H9 (cell line): Measurements from ENCODE around the gene CCDC33. TPM values are rescaled to one million over a fixed set of nuclear protein-coding genes. Genes with fewer than 3 reads are reported as not detected.

Source experiments
- DNase-seq: peaks from one replicate; pipeline ENCODE4 v3.0.0-alpha.2; 2017
- H2AFZ ChIP-seq: one replicate; pipeline ENCODE4 v1.6.1; 2013; ENCODE audit warnings: mild to moderate bottlenecking, low read length, control low read depth, moderate library complexity
- H2AK5ac ChIP-seq: 2 replicates; pipeline ENCODE4 v1.6.1; 2013; ENCODE audit warnings: low read length, control low read depth, mixed read lengths; ENCODE audit not compliant: insufficient read length
- H2BK120ac ChIP-seq: one replicate; pipeline ENCODE4 v1.6.1; 2013; ENCODE audit warnings: low read depth, mild to moderate bottlenecking, low read length, control low read depth, inconsistent platforms; ENCODE audit not compliant: poor library complexity, severe bottlenecking
- H2BK12ac ChIP-seq: 2 replicates; pipeline ENCODE4 v1.6.1; 2013; ENCODE audit warnings: low read length, control low read depth, mixed read lengths, low read depth; ENCODE audit not compliant: insufficient read length
- H2BK15ac ChIP-seq: 2 replicates; pipeline ENCODE4 v1.6.1; 2013; ENCODE audit warnings: low read depth, low read length, control low read depth
- H2BK20ac ChIP-seq: one replicate; pipeline ENCODE4 v1.6.1; 2013; ENCODE audit warnings: low read depth, mild to moderate bottlenecking, low read length, control low read depth, inconsistent platforms; ENCODE audit not compliant: poor library complexity, severe bottlenecking
- H2BK5ac ChIP-seq: 2 replicates; pipeline ENCODE4 v1.6.1; 2013; ENCODE audit warnings: low read length, control low read depth, mixed read lengths; ENCODE audit not compliant: insufficient read length
- H3K14ac ChIP-seq: 2 replicates; pipeline ENCODE4 v1.6.1; 2013; ENCODE audit warnings: low read length, control low read depth; ENCODE audit not compliant: insufficient read depth
- H3K18ac ChIP-seq: 2 replicates; pipeline ENCODE4 v1.6.1; 2013; ENCODE audit warnings: low read depth, mild to moderate bottlenecking, mixed read lengths, low read length, control low read depth; ENCODE audit not compliant: insufficient read length
- H3K23ac ChIP-seq: 2 replicates; pipeline ENCODE4 v1.6.1; 2013; ENCODE audit warnings: low read length, control low read depth, mixed read lengths, low read depth; ENCODE audit not compliant: insufficient read length
- H3K23me2 ChIP-seq: 2 replicates; pipeline ENCODE4 v1.6.1; 2013; ENCODE audit warnings: low read depth, mild to moderate bottlenecking, mixed read lengths, low read length, control low read depth; ENCODE audit not compliant: insufficient read length, poor library complexity, severe bottlenecking
- H3K27ac ChIP-seq: 2 replicates; pipeline ENCODE4 v1.5.1; 2013; ENCODE audit warnings: low read length, control low read depth, mixed read lengths, low read depth; ENCODE audit not compliant: insufficient read length
- H3K27me3 ChIP-seq: 2 replicates; pipeline ENCODE4 v1.6.1; 2013; ENCODE audit warnings: low read length, control low read depth, inconsistent platforms; ENCODE audit not compliant: insufficient read depth
- H3K4ac ChIP-seq: 2 replicates; pipeline ENCODE4 v1.6.1; 2013; ENCODE audit warnings: low read depth, mild to moderate bottlenecking, control low read depth, inconsistent platforms, low read length, moderate library complexity
- H3K4me1 ChIP-seq: 2 replicates; pipeline ENCODE4 v1.6.1; 2013; ENCODE audit warnings: low read length, control low read depth, inconsistent platforms; ENCODE audit not compliant: insufficient read depth
- H3K4me2 ChIP-seq: 2 replicates; pipeline ENCODE4 v1.6.1; 2013; ENCODE audit warnings: low read length, control low read depth, mixed read lengths; ENCODE audit not compliant: insufficient read length, insufficient read depth
- H3K56ac ChIP-seq: 2 replicates; pipeline ENCODE4 v1.6.1; 2013; ENCODE audit warnings: low read depth, mild to moderate bottlenecking, mixed read lengths, low read length, control low read depth; ENCODE audit not compliant: insufficient read length
- H3K79me1 ChIP-seq: 2 replicates; pipeline ENCODE4 v1.6.1; 2013; ENCODE audit warnings: low read depth, mild to moderate bottlenecking, moderate library complexity, low read length, control low read depth, inconsistent platforms; ENCODE audit not compliant: insufficient read depth, poor library complexity, severe bottlenecking
- H3K79me2 ChIP-seq: 2 replicates; pipeline ENCODE4 v1.6.1; 2013; ENCODE audit warnings: low read length, control low read depth, inconsistent platforms; ENCODE audit not compliant: insufficient read depth
- H3K9ac ChIP-seq: 2 replicates; pipeline ENCODE4 v1.6.1; 2013; ENCODE audit warnings: low read length, control low read depth, mixed read lengths; ENCODE audit not compliant: insufficient read length; ENCODE audit errors: extremely low read depth
- H3K9me3 ChIP-seq: one replicate; pipeline ENCODE4 v1.6.1; 2013; ENCODE audit warnings: low read depth, low read length, inconsistent platforms; ENCODE audit not compliant: control insufficient read depth
- H3T11ph ChIP-seq: one replicate; pipeline ENCODE4 v1.6.1; 2013; ENCODE audit warnings: mild to moderate bottlenecking, low read length, control low read depth, inconsistent platforms
- H4K20me1 ChIP-seq: one replicate; pipeline ENCODE4 v1.6.1; 2013; ENCODE audit not compliant: control insufficient read depth, insufficient read length, insufficient read depth
- H4K5ac ChIP-seq: 2 replicates; pipeline ENCODE4 v1.6.1; 2013; ENCODE audit warnings: low read depth, mild to moderate bottlenecking, mixed read lengths, low read length, control low read depth; ENCODE audit not compliant: insufficient read length
- H4K8ac ChIP-seq: replicated peaks from 2 replicates; pipeline ENCODE4 v1.6.1; 2013; ENCODE audit warnings: low read length, control low read depth, mixed read lengths, low read depth; ENCODE audit not compliant: insufficient read length
- H4K91ac ChIP-seq: 2 replicates; pipeline ENCODE4 v1.6.1; 2013; ENCODE audit warnings: low read depth, mild to moderate bottlenecking, moderate library complexity, mixed read lengths, low read length, control low read depth; ENCODE audit not compliant: insufficient read length
- H3K27ac Mint-ChIP-seq, 3 experiments: 2 replicates in 2 of 3; 3 replicates in 1 of 3; pipeline ENCODE4 v1.8.0; 2020 to 2021; ENCODE audit warnings: mixed read lengths in 3 of 3, mild to moderate bottlenecking in 1 of 3, moderate library complexity in 1 of 3
- H3K27me3 Mint-ChIP-seq: 2 replicates; pipeline ENCODE4 v1.8.0; 2021; ENCODE audit warnings: low read depth, mild to moderate bottlenecking, moderate library complexity, mixed read lengths
- H3K36me3 Mint-ChIP-seq, 3 experiments: 2 replicates in 2 of 3; 3 replicates in 1 of 3; pipeline ENCODE4 v1.8.0; 2020 to 2021; ENCODE audit warnings: low read depth in 3 of 3, mixed read lengths in 3 of 3; ENCODE audit not compliant: insufficient read depth in 1 of 3
- H3K4me1 Mint-ChIP-seq, 2 experiments: 2 replicates each; pipeline ENCODE4 v1.8.0; 2020; ENCODE audit warnings: mixed read lengths in 2 of 2
- H3K4me3 Mint-ChIP-seq, 2 experiments: 2 replicates in 1 of 2; 3 replicates in 1 of 2; pipeline ENCODE4 v1.8.0; 2020 to 2021; ENCODE audit warnings: mild to moderate bottlenecking in 2 of 2, mixed read lengths in 2 of 2, moderate library complexity in 1 of 2
- H3K9me3 Mint-ChIP-seq, 2 experiments: 2 replicates in 1 of 2; 3 replicates in 1 of 2; pipeline ENCODE4 v1.8.0; 2020; ENCODE audit warnings: mild to moderate bottlenecking in 2 of 2, mixed read lengths in 2 of 2, moderate library complexity in 1 of 2
- WGBS: extraction: QIAGEN DNeasy Blood & Tissue Kit; methylation state at CpG from one replicate; pipeline ENCODE4 v1.1.7; 2013; ENCODE audit warnings: missing lambda C conversion rate, low lambda C conversion rate, mixed read lengths; ENCODE audit not compliant: insufficient read length; ENCODE audit errors: extremely low coverage; 5-methylcytosine and 5-hydroxymethylcytosine counted together
- total RNA-seq: library from RNA; stranded (reverse); gene quantifications from 2 replicates; pipeline ENCODE4 v1.2.1, GENCODE V29; 2021
- TF ChIP-seq, protein P1 (sequence below): fragments of 200-600 bp; sonication (generic); conservative IDR thresholded peaks from 3 replicates; pipeline ENCODE4 v1.8.0; 2021; ENCODE audit warnings: antibody characterized with exemption, mild to moderate bottlenecking

CCDC33 gene
- total RNA-seq, 1 experiment from 2014 or later, result 4.6 TPM

DNA sequence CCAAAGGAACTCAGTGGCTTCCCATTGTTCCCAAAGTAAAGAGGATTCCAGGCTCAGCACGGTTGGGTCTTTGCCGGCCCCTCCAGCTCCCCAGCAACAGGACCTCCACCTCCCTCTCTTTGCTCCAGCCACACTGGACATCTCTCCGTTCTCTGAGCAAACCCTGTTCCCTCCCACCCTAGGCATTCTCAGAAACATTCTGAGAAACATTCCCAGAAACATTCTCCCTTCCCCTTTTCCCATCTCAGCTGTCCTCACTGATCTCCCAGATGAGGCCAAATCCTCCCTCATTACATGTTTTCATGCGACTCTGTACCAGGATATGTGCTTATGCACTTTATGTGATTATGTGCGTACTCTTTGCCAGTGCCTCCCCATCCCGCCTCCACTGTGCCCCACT, 14.1 kb downstream of the CCDC33 start:
- Histone ChIP-seq H4K20me1 (no peaks in the 10 kb centered on the region), H2BK12ac (no peak overlapping the region), H2AFZ (no peak overlapping the region), H2AK5ac (no peak overlapping the region), H2BK5ac (no peak overlapping the region), H3K27me3 (no peaks in the 10 kb centered on the region), H4K91ac (no peak overlapping the region), H3K79me2 (no peaks in the 10 kb centered on the region), H3K4me1 (no peaks in the 10 kb centered on the region; the same call in 1 of the 2 replicates), H3K9me3 (no peaks in the 10 kb centered on the region), H4K8ac (no peak overlapping the region), H3K4ac (no peak overlapping the region), H3K14ac (no peak overlapping the region), H3K23me2 (peaks cover 2% of the 10 kb centered on the region), H3K79me1 (no peaks in the 10 kb centered on the region), H2BK120ac (no peak overlapping the region), H3K56ac (no peak overlapping the region), H3K18ac (no peak overlapping the region), H4K5ac (no peak overlapping the region), H3K23ac (no peak overlapping the region), H3K27ac (no peak overlapping the region), H3K9ac (no peak overlapping the region), H3T11ph (no peak overlapping the region), H2BK15ac (no peak overlapping the region), H2BK20ac (no peak overlapping the region), H3K4me2 (no peak overlapping the region)
- TF ChIP-seq, protein P1, sequence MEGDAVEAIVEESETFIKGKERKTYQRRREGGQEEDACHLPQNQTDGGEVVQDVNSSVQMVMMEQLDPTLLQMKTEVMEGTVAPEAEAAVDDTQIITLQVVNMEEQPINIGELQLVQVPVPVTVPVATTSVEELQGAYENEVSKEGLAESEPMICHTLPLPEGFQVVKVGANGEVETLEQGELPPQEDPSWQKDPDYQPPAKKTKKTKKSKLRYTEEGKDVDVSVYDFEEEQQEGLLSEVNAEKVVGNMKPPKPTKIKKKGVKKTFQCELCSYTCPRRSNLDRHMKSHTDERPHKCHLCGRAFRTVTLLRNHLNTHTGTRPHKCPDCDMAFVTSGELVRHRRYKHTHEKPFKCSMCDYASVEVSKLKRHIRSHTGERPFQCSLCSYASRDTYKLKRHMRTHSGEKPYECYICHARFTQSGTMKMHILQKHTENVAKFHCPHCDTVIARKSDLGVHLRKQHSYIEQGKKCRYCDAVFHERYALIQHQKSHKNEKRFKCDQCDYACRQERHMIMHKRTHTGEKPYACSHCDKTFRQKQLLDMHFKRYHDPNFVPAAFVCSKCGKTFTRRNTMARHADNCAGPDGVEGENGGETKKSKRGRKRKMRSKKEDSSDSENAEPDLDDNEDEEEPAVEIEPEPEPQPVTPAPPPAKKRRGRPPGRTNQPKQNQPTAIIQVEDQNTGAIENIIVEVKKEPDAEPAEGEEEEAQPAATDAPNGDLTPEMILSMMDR, result no peak
- no peak for DNase-seq
- H3K27ac Mint-ChIP-seq, result no peak overlapping the region
- no peak overlapping the region; a peak in 1 of 5 replicates for H3K4me3 Mint-ChIP-seq
- peaks cover 40% of the 10 kb centered on the region for H3K27me3 Mint-ChIP-seq
- no CpG with 5 or more reads among the region's 6 CpGs for WGBS
- no peaks in the 10 kb centered on the region for H3K9me3 Mint-ChIP-seq
- no peaks in the 10 kb centered on the region; a peak in 1 of 7 replicates for H3K36me3 Mint-ChIP-seq
- H3K4me1 Mint-ChIP-seq, result peaks cover 16 to 31% of the 10 kb centered on the region in 2 experiments
